ENCODE measurements around the gene HAVCR1. TPM values are rescaled to one million over a fixed set of nuclear protein-coding genes. Genes with fewer than 3 reads are reported as not detected.
"Not testable (repeated sequence)": the region's sequence is repeated elsewhere in the genome, so short reads cannot be mapped to it uniquely, and the experiment has no call there.

The HAVCR1 gene
- total RNA-seq, 1 experiment from 2014 or later, result not detected

- no peak for TF ChIP-seq CTCF (IDR thresholded peaks at IDR 0.05; ENCODE audit: unreplicated experiment)
- Mint-ChIP-seq H3K4me3 (ENCODE audit: unreplicated experiment) (no peak overlapping the region), H3K27me3 (ENCODE audit: insufficient read depth, unreplicated experiment) (peaks cover 31% of the 10 kb centered on the region), H3K9me3 (ENCODE audit: unreplicated experiment) (no peaks in the 10 kb centered on the region), H3K4me1 (ENCODE audit: insufficient read depth, unreplicated experiment) (no peaks in the 10 kb centered on the region), H3K27ac (ENCODE audit: low read depth, unreplicated experiment) (no peak overlapping the region), H3K36me3 (ENCODE audit: insufficient read depth, unreplicated experiment) (no peaks in the 10 kb centered on the region)
- BruUV-seq (replicated peaks), result no TSS peak
- CTCF ChIA-PET, result interaction anchor here (0.5 kb wide), 1 partner anchor 118 kb away, joined by 3 read pairs; no protein-coding TSS in a partner anchor
- POLR2A ChIA-PET, result no interaction called here
- intact Hi-C loops (cut with micrococcal nuclease), result no loop called here
- no peak for DNase-seq (ENCODE audit: unreplicated experiment)
Measured at GRCh38 chr5:157033071-157033583, 25.8 kb downstream of the HAVCR1 start.

- H3K27ac Mint-ChIP-seq (ENCODE audit: low read depth, unreplicated experiment), result no peak overlapping the region
- no peak for TF ChIP-seq CTCF (IDR thresholded peaks at IDR 0.05; ENCODE audit: unreplicated experiment)
- ChIA-PET CTCF (interaction anchor here (0.6 to 1.2 kb wide), 3 partner anchors 99 to 1434 kb away, joined by 3 read pairs; no protein-coding TSS in a partner anchor), POLR2A (interaction anchor here (0.6 kb wide), 1 partner anchor 1094 kb away, joined by 3 read pairs; no protein-coding TSS in a partner anchor)
- intact Hi-C loops (cut with micrococcal nuclease), result no loop called here
- BruUV-seq (replicated peaks), result no TSS peak
- H3K4me3 Mint-ChIP-seq (ENCODE audit: unreplicated experiment), result no peak overlapping the region
- H3K27me3 Mint-ChIP-seq (ENCODE audit: insufficient read depth, unreplicated experiment), result peaks cover 31% of the 10 kb centered on the region
- no peak for DNase-seq (ENCODE audit: unreplicated experiment)
- H3K36me3 Mint-ChIP-seq (ENCODE audit: insufficient read depth, unreplicated experiment), result no peaks in the 10 kb centered on the region
- H3K4me1 Mint-ChIP-seq (ENCODE audit: insufficient read depth, unreplicated experiment), result no peaks in the 10 kb centered on the region
- H3K9me3 Mint-ChIP-seq (ENCODE audit: unreplicated experiment), result no peaks in the 10 kb centered on the region
Measured at GRCh38 chr5:157030692-157031091, 28.2 kb downstream of the HAVCR1 start.

- H3K4me1 Mint-ChIP-seq (ENCODE audit: insufficient read depth, unreplicated experiment), result no peaks in the 10 kb centered on the region
- no peak for DNase-seq (ENCODE audit: unreplicated experiment)
- no TSS peak for BruUV-seq (replicated peaks)
- H3K36me3 Mint-ChIP-seq (ENCODE audit: insufficient read depth, unreplicated experiment), result no peaks in the 10 kb centered on the region
- no peak for TF ChIP-seq CTCF (IDR thresholded peaks at IDR 0.05; ENCODE audit: unreplicated experiment)
- CTCF ChIA-PET, result interaction anchor here (1.2 to 1.4 kb wide), 2 partner anchors 16 to 102 kb away, joined by 3 to 6 read pairs; no protein-coding TSS in a partner anchor
- no peaks in the 10 kb centered on the region for H3K9me3 Mint-ChIP-seq (ENCODE audit: unreplicated experiment)
- peaks cover 44% of the 10 kb centered on the region for H3K27me3 Mint-ChIP-seq (ENCODE audit: insufficient read depth, unreplicated experiment)
- no peak overlapping the region for H3K27ac Mint-ChIP-seq (ENCODE audit: low read depth, unreplicated experiment)
- intact Hi-C loops (cut with micrococcal nuclease), result no loop called here
- POLR2A ChIA-PET, result interaction anchor here (0.6 to 0.7 kb wide), 2 partner anchors 36 to 1948 kb away, joined by 3 read pairs; no protein-coding TSS in a partner anchor
- H3K4me3 Mint-ChIP-seq (ENCODE audit: unreplicated experiment), result no peak overlapping the region
Measured at GRCh38 chr5:157029457-157029856, 29.5 kb downstream of the HAVCR1 start.

GRCh38 chr5:157027663-157028062 lies 31.3 kb downstream of the HAVCR1 start:
- DNase-seq (ENCODE audit: unreplicated experiment); H3K36me3 Mint-ChIP-seq (ENCODE audit: insufficient read depth, unreplicated experiment); H3K27ac Mint-ChIP-seq (ENCODE audit: low read depth, unreplicated experiment); H3K4me3 Mint-ChIP-seq (ENCODE audit: unreplicated experiment); POLR2A ChIA-PET; H3K9me3 Mint-ChIP-seq (ENCODE audit: unreplicated experiment); BruUV-seq (replicated peaks); H3K4me1 Mint-ChIP-seq (ENCODE audit: insufficient read depth, unreplicated experiment): not testable (repeated sequence)
- H3K27me3 Mint-ChIP-seq (ENCODE audit: insufficient read depth, unreplicated experiment), result peaks cover 47% of the 10 kb centered on the region
- CTCF ChIA-PET, result interaction anchor here (0.6 to 2.5 kb wide), 19 partner anchors 10 to 1089 kb away, joined by 3 to 17 read pairs (median 3); no protein-coding TSS in a partner anchor
- intact Hi-C loops (cut with micrococcal nuclease), result loop anchor here (1.0 to 2.0 kb wide), 3 partner anchors 191 to 1411 kb away; no protein-coding TSS in a partner anchor
